ENCODE results near the gene ZNF280D.

The ZNF280D gene

DNA sequence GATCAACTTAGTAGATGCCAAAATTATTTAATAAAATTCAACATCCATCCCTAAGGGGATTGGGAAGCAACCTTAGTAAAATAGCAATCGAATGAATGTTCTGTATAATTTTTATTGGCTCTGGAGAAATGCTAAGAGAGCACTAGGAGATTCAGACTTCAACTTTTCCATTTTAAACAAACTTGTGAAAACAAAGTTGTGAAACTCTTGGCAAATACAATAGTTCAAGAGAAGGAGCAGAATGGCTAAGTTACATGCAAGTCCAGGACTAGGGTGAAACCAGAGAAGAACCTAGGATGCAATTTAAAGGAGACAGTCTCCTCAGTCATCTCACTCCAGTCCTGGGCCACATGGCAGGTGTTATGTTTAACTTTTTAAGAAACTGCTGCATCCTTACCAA lies 16.7 kb upstream of the ZNF280D start:
- no peak for DNase-seq

- no peak for DNase-seq
Measured at GRCh38 chr15:56744701-56745683, 11.7 kb upstream of the ZNF280D start.

DNA sequence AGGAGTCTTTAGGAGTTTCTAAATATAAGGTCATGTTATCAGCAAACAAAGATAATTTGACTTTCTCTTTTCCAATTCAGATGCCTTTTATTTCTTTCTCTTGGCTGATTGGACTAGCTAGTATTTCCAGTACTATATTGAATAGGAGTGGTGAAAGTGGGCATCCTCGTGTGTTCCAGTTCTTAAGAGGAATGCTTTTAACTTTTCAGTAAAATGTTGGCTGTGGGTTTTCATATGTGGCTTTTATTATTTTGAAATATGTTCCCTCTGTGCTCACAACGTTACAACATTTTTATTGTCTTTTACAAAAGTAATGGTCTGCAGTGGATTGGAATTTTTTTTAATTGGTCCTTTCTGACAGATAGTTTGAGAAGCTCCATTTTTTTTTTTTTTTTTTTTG lies 8.2 kb upstream of the ZNF280D start:
- DNase-seq = no peak

DNA sequence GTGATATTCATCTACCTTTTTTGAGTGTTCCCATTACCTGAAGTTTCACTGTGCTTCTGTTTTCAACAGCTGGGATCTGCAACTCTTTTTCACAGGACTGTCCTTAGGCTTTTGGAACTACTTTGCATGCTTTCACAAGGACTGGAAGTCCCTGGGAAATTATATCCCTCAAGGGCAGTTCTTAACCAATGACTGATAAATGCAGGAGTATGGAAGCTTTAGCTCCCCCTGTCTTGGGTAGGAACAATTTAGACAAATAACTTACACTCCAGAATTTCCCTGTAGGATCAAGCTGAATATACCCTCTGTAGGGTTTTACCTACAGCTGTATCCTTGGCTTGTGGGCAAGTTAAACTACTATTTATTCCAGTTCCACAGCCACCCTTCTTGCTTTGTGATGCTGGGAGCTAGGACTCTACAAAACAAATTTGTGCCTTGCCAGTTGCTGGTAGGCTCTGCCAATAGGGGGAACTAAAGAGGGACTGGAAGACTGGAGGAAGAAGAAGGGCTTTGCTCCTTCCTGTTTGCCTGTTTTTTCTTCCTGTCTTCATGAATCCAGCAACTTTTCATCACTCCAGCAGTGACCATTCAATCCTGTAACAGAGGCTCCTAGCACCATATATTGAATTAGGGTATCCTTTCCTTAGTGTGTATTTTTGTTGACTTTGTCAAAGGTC lies 6.8 kb upstream of the ZNF280D start:
- no peak for DNase-seq

- no peak for DNase-seq
Measured at GRCh38 chr15:56739474-56739873, 6.2 kb upstream of the ZNF280D start.

GRCh38 chr15:56737791-56738190 lies 4.5 kb upstream of the ZNF280D start:
- DNase-seq = no peak

DNA sequence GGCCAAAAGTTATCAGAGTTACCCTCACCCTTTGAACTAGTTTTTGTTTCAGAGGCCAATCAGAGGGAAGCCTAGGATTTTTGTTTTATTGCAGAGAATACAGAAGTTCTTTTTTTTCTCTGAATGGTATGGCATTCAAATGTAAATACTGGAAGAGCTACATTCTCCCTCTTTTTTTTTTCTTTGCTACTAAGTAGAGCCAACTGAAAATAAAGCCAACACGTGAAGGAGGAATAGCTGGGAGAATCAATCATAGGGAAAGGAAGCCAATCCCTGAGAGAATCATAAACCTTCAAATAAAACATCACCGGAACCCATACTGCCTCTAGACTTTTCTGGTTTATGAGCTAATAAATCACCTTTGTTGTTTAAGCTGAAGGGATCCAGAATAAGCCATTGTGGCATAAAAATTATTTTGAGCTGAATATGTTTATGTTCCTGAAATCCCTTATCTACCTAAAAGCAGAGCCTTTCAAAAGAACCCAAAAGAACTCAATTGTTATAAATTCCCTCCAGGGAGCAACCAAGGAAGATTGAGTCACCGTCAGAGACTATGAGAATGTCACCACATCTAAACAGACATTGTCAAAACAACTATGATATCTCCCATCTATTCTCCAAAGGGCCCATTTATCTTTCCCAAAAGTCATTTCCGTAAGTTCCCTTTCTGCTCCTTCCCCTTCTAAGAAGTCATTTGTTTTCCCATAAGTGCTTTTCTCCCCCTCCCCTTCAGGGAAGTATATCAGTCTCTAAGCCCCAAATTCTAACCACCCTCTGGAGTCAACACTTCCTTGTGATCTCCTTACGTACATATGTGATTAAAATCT lies 3.8 kb upstream of the ZNF280D start:
- no peak for DNase-seq

- DNase-seq = no peak
Measured at GRCh38 chr15:56736308-56736707, 3.0 kb upstream of the ZNF280D start.

GRCh38 chr15:56735589-56735988 lies 2.3 kb upstream of the ZNF280D start:
- no peak for DNase-seq

DNA sequence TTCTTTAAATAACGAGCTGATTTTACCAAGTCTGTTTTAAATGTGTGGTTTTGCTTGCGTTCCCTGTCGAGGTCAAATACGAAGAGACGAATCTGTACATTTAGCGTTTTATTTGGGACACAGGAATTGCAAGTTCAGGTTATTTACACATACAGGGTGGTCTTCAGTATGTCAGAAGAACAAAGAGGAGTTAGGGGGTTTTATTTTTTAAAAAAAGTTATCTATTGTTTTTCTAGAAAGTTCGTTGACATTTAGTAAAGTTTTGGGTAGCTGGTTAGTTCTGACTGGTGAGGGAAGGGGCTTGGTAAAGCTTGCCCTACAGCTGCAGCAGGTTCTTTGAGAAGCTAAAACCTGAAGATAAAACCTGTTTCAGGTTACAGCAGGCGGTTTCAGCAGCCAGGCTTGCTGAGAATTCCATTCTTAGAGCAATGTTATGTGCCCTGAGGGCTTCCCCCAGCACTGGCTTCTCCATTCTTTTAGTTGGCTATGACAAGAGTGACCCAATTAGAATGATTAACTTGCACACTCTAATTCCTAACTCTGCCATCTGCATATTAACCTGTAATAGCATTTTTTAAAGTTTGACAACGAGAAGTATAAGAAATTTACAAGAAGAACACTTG lies 815 bp upstream of the ZNF280D start:
- no peak for DNase-seq

GRCh38 chr15:56732886-56733135 lies 498 bp downstream of the ZNF280D start:
- DNase-seq = no peak

DNA sequence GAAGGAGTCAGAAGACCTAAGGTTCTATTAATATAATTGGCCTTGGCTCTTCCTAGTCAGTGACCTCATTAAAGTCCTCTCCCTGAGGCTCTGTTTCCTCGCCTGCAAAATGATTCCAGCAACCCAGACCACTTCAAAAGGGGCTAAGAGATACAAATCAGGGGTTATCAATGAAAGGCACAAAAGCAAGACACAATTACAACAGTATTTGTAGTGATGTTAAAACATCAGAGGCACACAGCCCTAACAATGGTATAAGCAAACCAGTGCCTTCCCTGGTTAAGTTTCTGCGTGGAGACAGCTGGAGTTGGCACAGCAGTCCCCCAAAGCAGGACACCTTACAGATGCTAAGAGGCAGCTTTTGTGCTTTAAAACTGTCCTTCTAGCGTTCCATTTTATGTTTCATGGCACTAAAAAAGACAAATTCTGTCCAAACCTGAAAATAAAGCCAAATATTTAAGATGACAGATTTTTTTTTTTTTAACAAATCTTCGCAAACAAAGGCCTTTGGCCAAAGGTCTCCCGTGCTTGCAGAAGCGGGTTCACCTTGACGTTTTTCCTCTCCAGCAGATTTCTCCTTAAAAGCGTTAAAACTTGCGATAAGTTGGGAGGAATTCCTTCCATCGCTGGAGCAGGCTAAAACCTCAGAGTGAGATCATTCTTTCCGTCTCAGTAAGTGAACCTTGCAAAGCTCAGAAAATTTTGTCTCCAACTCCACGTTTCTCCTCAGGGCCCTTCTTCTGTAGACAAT lies 999 bp downstream of the ZNF280D start:
- DNase-seq = no peak

DNA sequence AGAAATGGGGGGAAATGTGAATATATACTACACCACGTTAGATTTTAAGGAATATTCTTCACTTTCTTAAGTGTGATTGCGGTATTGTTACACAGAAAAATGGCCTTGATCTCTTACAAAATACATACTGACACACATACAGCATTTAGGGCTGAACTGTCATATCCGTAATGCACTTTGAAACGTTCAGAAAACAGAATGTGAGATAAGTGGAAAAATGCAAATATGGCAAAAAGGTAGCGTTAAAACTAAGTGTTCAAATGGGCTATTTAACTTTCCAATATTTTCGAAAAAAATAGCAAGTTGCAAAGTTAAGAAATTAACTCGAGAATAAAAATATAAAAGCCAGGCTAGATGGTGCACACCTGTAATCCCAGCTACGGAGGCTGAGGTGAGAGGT lies 1.8 kb downstream of the ZNF280D start:
- DNase-seq = no peak

DNA sequence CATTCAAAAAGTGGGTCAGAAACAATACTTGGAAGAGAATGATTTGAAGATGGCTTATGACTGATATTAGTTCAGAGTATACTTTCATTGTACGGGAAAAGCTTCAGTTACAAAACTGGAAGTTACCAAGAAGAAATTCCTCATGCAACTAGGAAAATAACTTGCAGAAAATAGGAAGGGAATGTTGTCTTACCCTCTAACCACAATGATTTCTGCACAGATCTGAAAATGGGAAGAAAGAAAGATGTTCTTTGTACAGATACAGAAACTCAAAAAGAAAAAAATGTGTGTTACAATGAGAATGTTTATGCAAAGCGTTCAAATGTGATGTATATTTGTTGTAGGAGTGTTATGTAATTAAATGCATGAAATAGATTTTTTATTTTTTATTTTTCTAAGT lies 3.7 kb downstream of the ZNF280D start:
- no peak for DNase-seq

- no peak for DNase-seq
Measured at GRCh38 chr15:56725386-56725785, 7.9 kb downstream of the ZNF280D start.

- DNase-seq = no peak
Measured at GRCh38 chr15:56724232-56724631, 9.1 kb downstream of the ZNF280D start.

DNA sequence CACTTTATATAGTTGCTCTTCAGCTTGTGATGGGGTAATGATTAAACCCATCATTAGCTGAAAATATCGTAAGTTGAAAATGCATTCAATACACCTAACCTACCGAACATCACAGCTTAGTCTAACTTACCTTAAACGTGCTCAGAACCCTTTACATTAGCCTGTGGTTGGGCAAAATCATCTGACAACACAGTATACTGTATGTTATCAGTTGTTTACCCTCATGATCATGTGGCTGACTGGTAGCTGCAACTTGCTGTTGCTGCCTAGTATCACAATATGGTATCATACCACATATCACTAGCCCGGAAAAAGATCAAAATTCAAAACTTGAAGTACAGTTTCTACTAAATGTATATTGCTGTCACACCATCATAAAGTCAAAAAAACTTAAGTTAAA lies 9.5 kb downstream of the ZNF280D start:
- DNase-seq = no peak

- no peak for DNase-seq
Measured at GRCh38 chr15:56719774-56720555, 13.3 kb downstream of the ZNF280D start.

GRCh38 chr15:56719021-56719612 lies 14.2 kb downstream of the ZNF280D start:
- no peak for DNase-seq

GRCh38 chr15:56718560-56718959 lies 14.7 kb downstream of the ZNF280D start:
- no peak for DNase-seq

DNA sequence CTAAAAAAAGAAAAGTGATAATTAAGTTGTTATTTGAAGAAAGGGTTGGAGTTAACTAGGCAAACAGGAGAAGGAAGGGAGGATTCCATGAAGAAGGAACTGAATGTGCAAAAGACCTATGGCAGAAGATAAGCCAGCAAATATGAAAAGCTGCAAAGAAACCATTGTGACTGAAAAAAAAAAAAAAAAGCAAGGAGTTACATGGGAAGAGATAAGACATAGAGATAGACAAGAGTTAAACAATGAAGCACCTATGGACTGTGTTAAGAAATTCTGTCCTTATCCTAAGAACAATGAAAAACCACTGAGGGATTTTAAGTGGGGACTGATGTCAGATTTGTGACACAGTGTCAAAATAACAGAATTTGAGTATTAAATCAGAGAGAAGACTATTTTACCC lies 17.0 kb downstream of the ZNF280D start:
- DNase-seq = no peak

Data from cortex of kidney (tissue), 1 donor.